ENCODE measurements around the gene PINK1. TPM values are rescaled to one million over a fixed set of nuclear protein-coding genes. Genes with fewer than 3 reads are reported as not detected.

The PINK1 gene
- total RNA-seq, 2 experiments from 2014 or later, result 4.4 to 4.8 TPM

- no peak for DNase-seq
- H3K4me1 Mint-ChIP-seq (ENCODE audit: low read depth), result peaks cover 4% of the 10 kb centered on the region
- H3K36me3 Mint-ChIP-seq, result no peaks in the 10 kb centered on the region
- CTCF ChIA-PET, result no interaction called here
- intact Hi-C loops (cut with micrococcal nuclease), result no loop called here
- no peak overlapping the region for H3K4me3 Mint-ChIP-seq
- H3K27ac Mint-ChIP-seq, result no peak overlapping the region
- H3K9me3 Mint-ChIP-seq, result no peaks in the 10 kb centered on the region
- H3K27me3 Mint-ChIP-seq, result peaks cover 5% of the 10 kb centered on the region
- POLR2A ChIA-PET, result no interaction called here
These were observed 17.1 kb upstream of the PINK1 start for GRCh38 chr1:20615946-20616846.

GRCh38 chr1:20616847-20617487 is 16.3 kb upstream of the PINK1 start:
- peaks cover 4% of the 10 kb centered on the region for H3K4me1 Mint-ChIP-seq (ENCODE audit: low read depth)
- no peaks in the 10 kb centered on the region for H3K36me3 Mint-ChIP-seq
- H3K27ac Mint-ChIP-seq, result no peak overlapping the region
- no peak overlapping the region for H3K4me3 Mint-ChIP-seq
- H3K27me3 Mint-ChIP-seq, result peaks cover 5% of the 10 kb centered on the region
- CTCF ChIA-PET, result no interaction called here
- no peaks in the 10 kb centered on the region for H3K9me3 Mint-ChIP-seq
- intact Hi-C loops (cut with micrococcal nuclease), result no loop called here
- POLR2A ChIA-PET, result no interaction called here
- no peak for DNase-seq

- ChIA-PET CTCF (interaction anchor here (1.3 to 2.6 kb wide), 2 partner anchors 15 to 22 kb away, joined by 3 to 8 read pairs; partner anchors contain the start of gene PINK1), POLR2A (no interaction called here)
- H3K4me3 Mint-ChIP-seq, result no peak overlapping the region
- H3K27me3 Mint-ChIP-seq, result peaks cover 2% of the 10 kb centered on the region
- intact Hi-C loops (cut with micrococcal nuclease), result no loop called here
- no peaks in the 10 kb centered on the region for H3K9me3 Mint-ChIP-seq
- no peak for DNase-seq
- no peak overlapping the region for H3K27ac Mint-ChIP-seq
- H3K4me1 Mint-ChIP-seq (ENCODE audit: low read depth), result peaks cover 4% of the 10 kb centered on the region
- no peaks in the 10 kb centered on the region for H3K36me3 Mint-ChIP-seq
These were observed 14.7 kb upstream of the PINK1 start for GRCh38 chr1:20618550-20618949.

GRCh38 chr1:20619999-20620398 is 13.3 kb upstream of the PINK1 start:
- H3K4me3 Mint-ChIP-seq, result no peak overlapping the region
- no peaks in the 10 kb centered on the region for H3K36me3 Mint-ChIP-seq
- H3K9me3 Mint-ChIP-seq, result no peaks in the 10 kb centered on the region
- H3K27ac Mint-ChIP-seq, result no peak overlapping the region
- ChIA-PET POLR2A (no interaction called here), CTCF (interaction anchor here (2.6 kb wide), 1 partner anchor 13 kb away, joined by 8 read pairs; the partner anchor contains the start of gene PINK1)
- H3K27me3 Mint-ChIP-seq, result peaks cover 2% of the 10 kb centered on the region
- peaks cover 4% of the 10 kb centered on the region for H3K4me1 Mint-ChIP-seq (ENCODE audit: low read depth)
- no peak for DNase-seq
- intact Hi-C loops (cut with micrococcal nuclease), result no loop called here

- Mint-ChIP-seq H3K36me3 (no peaks in the 10 kb centered on the region), H3K27me3 (peaks cover 4% of the 10 kb centered on the region), H3K9me3 (no peaks in the 10 kb centered on the region), H3K27ac (no peak overlapping the region), H3K4me3 (no peak overlapping the region), H3K4me1 (ENCODE audit: low read depth) (peaks cover 4% of the 10 kb centered on the region)
- intact Hi-C loops (cut with micrococcal nuclease), result no loop called here
- DNase-seq, result no peak
- POLR2A ChIA-PET, result no interaction called here
- CTCF ChIA-PET, result interaction anchor here (0.6 to 2.6 kb wide), 2 partner anchors 12 to 47 kb away, joined by 4 to 8 read pairs; partner anchors contain the start of gene PINK1
These were observed 12.2 kb upstream of the PINK1 start for GRCh38 chr1:20621012-20621411.

GRCh38 chr1:20624709-20625108 is 8.5 kb upstream of the PINK1 start:
- ChIA-PET POLR2A (no interaction called here), CTCF (interaction anchor here (0.8 to 2.3 kb wide), 2 partner anchors 9 to 100 kb away, joined by 3 to 9 read pairs; partner anchors contain the start of gene PINK1)
- no peaks in the 10 kb centered on the region for H3K36me3 Mint-ChIP-seq
- intact Hi-C loops (cut with micrococcal nuclease), result no loop called here
- H3K27me3 Mint-ChIP-seq, result peaks cover 12% of the 10 kb centered on the region
- no peaks in the 10 kb centered on the region for H3K4me1 Mint-ChIP-seq (ENCODE audit: low read depth)
- no peak overlapping the region for H3K27ac Mint-ChIP-seq
- no peak overlapping the region for H3K4me3 Mint-ChIP-seq
- peaks cover 2% of the 10 kb centered on the region for H3K9me3 Mint-ChIP-seq
- no peak for DNase-seq

- Mint-ChIP-seq H3K27ac (no peak overlapping the region), H3K4me1 (ENCODE audit: low read depth) (no peaks in the 10 kb centered on the region), H3K36me3 (no peaks in the 10 kb centered on the region), H3K27me3 (peaks cover 10% of the 10 kb centered on the region), H3K9me3 (peaks cover 2% of the 10 kb centered on the region), H3K4me3 (no peak overlapping the region)
- intact Hi-C loops (cut with micrococcal nuclease), result no loop called here
- ChIA-PET POLR2A (no interaction called here), CTCF (interaction anchor here (0.8 to 2.3 kb wide), 2 partner anchors 9 to 100 kb away, joined by 3 to 9 read pairs; partner anchors contain the start of gene PINK1)
- DNase-seq, result no peak
These were observed 7.8 kb upstream of the PINK1 start for GRCh38 chr1:20625176-20626097.

GRCh38 chr1:20626098-20626427 is 7.2 kb upstream of the PINK1 start:
- ChIA-PET CTCF (interaction anchor here (2.3 kb wide), 1 partner anchor 8 kb away, joined by 9 read pairs; the partner anchor contains the start of gene PINK1), POLR2A (no interaction called here)
- Mint-ChIP-seq H3K4me1 (ENCODE audit: low read depth) (no peaks in the 10 kb centered on the region), H3K4me3 (no peak overlapping the region), H3K9me3 (peaks cover 2% of the 10 kb centered on the region), H3K27me3 (peaks cover 10% of the 10 kb centered on the region), H3K27ac (no peak overlapping the region), H3K36me3 (no peaks in the 10 kb centered on the region)
- intact Hi-C loops (cut with micrococcal nuclease), result no loop called here
- no peak for DNase-seq

GRCh38 chr1:20626524-20626923 is 6.7 kb upstream of the PINK1 start:
- no peaks in the 10 kb centered on the region for H3K4me1 Mint-ChIP-seq (ENCODE audit: low read depth)
- H3K27me3 Mint-ChIP-seq, result peaks cover 10% of the 10 kb centered on the region
- no peak overlapping the region for H3K4me3 Mint-ChIP-seq
- ChIA-PET CTCF (no interaction called here), POLR2A (no interaction called here)
- peaks cover 2% of the 10 kb centered on the region for H3K9me3 Mint-ChIP-seq
- no peak overlapping the region for H3K27ac Mint-ChIP-seq
- no peak for DNase-seq
- intact Hi-C loops (cut with micrococcal nuclease), result no loop called here
- H3K36me3 Mint-ChIP-seq, result no peaks in the 10 kb centered on the region

- intact Hi-C loops (cut with micrococcal nuclease), result loop anchor here (5.0 kb wide), 1 partner anchor 123 kb away; the partner anchor contains the start of gene MUL1
- no peak for DNase-seq
- Mint-ChIP-seq H3K27ac (no peak overlapping the region), H3K9me3 (peaks cover 2% of the 10 kb centered on the region), H3K4me3 (no peak overlapping the region), H3K36me3 (no peaks in the 10 kb centered on the region), H3K27me3 (peaks cover 8% of the 10 kb centered on the region), H3K4me1 (ENCODE audit: low read depth) (peaks cover 10% of the 10 kb centered on the region)
- ChIA-PET POLR2A (no interaction called here), CTCF (interaction anchor here (1.1 to 7.7 kb wide), 4 partner anchors 8 to 108 kb away, joined by 3 to 75 read pairs (median 9); no protein-coding TSS in a partner anchor)
These were observed 2.5 kb upstream of the PINK1 start for GRCh38 chr1:20630729-20631128.

GRCh38 chr1:20632386-20632785 is 872 bp upstream of the PINK1 start:
- Mint-ChIP-seq H3K9me3 (peaks cover 2% of the 10 kb centered on the region), H3K27me3 (peaks cover 6% of the 10 kb centered on the region), H3K4me1 (ENCODE audit: low read depth) (peaks cover 10% of the 10 kb centered on the region), H3K4me3 (peak overlapping the region; percentile 41), H3K36me3 (no peaks in the 10 kb centered on the region), H3K27ac (no peak overlapping the region)
- POLR2A ChIA-PET, result no interaction called here
- no peak for DNase-seq
- CTCF ChIA-PET, result interaction anchor here (1.1 to 7.7 kb wide), 12 partner anchors 9 to 560 kb away, joined by 3 to 75 read pairs (median 11); partner anchors contain the start of gene DDOST
- intact Hi-C loops (cut with micrococcal nuclease), result loop anchor here (5.0 kb wide), 1 partner anchor 125 kb away; the partner anchor contains the start of gene MUL1

Measured in activated CD4-positive, alpha-beta memory T cell treated with anti-CD3 and anti-CD28 coated beads for 36 hours (primary cell).